Measurements from ENCODE around the gene LIM2.

- no peak for TF ChIP-seq SMC3 (IDR thresholded peaks at IDR 0.05; ENCODE audit: low read depth, low read length)
- no peak for TF ChIP-seq POLR2A (IDR thresholded peaks at IDR 0.05; ENCODE audit: low read depth, low read length)
These were observed 5.8 kb downstream of the LIM2 start for GRCh38 chr19:51382004-51382403.

Data from IMR-90 (cell line).